Prostate gland (tissue), 2 donors: ENCODE results near the gene INCA1.

Experiments used
- CTCF ChIP-seq, 4 experiments: fragments of 200-600 bp in 2 of 4; fragments of 450-650 bp in 2 of 4; sonication (generic) in 2 of 4; IDR thresholded peaks; 1 replicate in 3 of 4; 2 replicates in 1 of 4; pipeline ENCODE4 v1.5.1; 2016 to 2019; ENCODE audit warnings: antibody characterized with exemption in 4 of 4, mild to moderate bottlenecking in 2 of 4, moderate library complexity in 2 of 4
- POLR2A ChIP-seq: fragments of 450-650 bp; IDR thresholded peaks from one replicate; pipeline ENCODE4 v1.6.1; 2016; ENCODE audit warnings: antibody characterized with exemption, mild to moderate bottlenecking
- POLR2AphosphoS5 ChIP-seq: sonication (generic); formaldehyde crosslinking; IDR thresholded peaks from one replicate; pipeline ENCODE4 v1.6.1; 2017; ENCODE audit warnings: antibody characterized with exemption

- TF ChIP-seq CTCF (IDR thresholded peaks at IDR 0.05) = no peak
- no peak for TF ChIP-seq POLR2AphosphoS5
- no peak for TF ChIP-seq POLR2A
Measured at GRCh38 chr17:4942760-4943508, 54.4 kb downstream of the INCA1 start.
